GM18519 (cell line): ENCODE results near the gene CD58.
"Not testable (repeated sequence)": the region's sequence is repeated elsewhere in the genome, so short reads cannot be mapped to it uniquely, and the experiment has no call there.

Experiments
- ATAC-seq: cut with Tn5 transposase; IDR thresholded peaks from one replicate; pipeline ENCODE4 v1.9.1; 2021; ENCODE audit warnings: mild to moderate bottlenecking, moderate library complexity; ENCODE audit not compliant: unreplicated experiment, low FRiP score

Gene CD58

DNA sequence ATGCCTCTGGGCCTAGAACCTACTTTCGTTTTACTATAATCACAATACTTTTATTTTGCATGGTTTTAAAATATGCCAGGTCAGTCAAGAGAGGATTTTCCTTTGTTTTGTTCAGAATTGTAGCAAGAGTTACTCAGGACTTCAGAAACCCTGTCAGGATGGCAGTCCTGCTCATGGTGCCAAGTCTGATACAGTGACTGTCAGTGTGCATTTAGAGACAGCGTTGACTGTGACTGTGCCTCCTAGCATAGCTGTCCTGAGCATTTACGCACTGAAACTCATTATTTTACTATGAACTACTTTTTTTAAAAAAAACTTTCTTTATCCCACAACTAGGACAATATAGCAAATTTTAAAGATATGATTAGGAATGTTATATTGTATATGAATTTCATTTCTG is 23.2 kb upstream of the CD58 start:
- ATAC-seq, result not testable (repeated sequence)

DNA sequence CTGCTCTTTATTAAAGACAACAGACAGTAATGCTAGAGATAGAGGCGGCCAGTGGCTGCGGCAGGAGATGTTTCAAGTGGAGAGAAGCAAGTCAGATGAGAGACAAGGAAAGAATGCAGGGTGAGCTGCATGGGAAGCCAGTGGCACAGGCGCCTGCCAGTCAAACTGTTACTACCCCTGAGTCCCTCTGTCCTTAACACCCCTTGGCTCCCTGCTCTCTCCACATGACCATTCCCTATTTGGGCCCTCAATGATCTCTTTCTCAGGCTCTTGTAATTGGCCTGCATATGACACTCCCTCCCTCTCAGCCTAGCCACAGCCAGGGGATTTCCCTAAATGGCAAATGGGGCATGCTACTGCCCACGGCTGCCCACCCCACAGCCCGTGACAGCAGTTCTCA is 22.6 kb upstream of the CD58 start:
- ATAC-seq, result not testable (repeated sequence)

DNA sequence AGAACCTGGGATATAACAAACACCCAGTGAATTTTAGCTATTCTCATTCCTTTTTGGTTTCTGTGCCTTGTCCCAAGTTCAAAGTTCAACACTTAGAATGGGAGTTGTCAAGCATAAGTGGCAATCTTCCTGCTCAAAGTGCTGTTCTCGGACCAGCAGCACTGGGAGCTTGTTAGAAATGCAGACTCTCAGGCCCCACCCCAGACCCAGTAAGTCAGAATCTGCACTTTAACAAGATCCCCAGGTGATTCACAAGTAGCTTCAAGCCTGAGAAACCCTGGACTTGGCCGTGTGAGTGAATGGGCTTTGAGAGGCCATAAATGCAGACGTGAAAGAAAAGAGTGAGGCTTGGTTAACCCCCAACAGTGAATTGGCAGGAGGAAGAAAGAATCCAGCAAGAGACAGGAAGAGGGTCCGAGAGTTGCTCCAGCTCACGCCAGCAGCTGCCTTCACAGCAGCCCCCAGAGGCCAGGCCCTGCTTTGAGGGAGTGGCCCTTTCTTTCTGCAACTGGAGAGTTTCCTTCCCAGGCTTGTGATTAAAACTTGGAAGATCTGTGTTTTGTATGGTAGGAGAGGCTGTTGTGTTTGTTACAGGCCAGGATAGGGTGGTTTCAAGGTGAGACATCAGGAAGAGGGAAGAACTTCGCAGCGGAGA is 21.3 kb upstream of the CD58 start:
- ATAC-seq, result not testable (repeated sequence)

DNA sequence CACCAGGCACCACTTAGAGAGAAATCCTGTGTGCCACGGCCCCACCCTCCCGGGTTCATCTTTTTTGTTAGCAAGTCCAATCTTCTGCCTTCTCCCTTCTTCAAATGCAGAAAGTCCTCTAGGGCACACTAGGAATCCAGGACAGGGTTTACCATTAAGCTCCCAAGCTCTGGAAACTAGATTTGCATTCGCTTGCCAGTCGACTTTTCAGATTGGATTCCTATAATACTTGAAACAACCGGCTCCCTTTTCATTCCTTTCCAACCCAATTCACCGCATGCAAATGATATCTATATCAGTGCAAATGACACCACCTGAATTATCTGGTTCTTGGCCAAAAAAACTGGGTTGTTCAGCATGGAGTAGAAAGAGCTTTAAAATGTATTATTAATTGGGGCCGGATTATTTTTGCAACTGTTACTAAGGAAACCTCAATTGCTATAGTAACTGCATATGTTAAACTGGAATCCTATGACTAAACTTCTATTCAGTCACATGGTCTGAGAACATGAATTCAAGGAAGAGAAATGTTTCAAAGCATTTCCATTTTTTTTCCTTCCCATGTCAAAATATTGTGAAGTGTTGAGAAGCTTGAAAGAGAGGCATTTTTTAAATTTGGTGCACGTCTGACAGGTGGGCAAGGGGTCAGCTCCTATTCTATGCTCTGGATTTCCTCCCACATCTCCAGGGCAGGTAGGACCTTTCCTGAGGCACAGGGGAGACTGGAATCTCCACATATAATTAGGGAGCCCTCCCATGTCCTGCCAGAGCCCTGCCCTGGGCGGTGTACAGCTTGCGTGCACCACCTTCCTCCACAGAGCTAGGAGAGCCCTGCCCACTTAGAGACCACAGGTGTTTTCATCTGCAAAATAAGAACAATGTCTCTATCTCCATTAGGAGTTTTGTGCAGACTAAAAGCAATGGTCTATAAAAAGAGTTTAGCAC is 20.5 kb upstream of the CD58 start:
- not testable (repeated sequence) for ATAC-seq

DNA sequence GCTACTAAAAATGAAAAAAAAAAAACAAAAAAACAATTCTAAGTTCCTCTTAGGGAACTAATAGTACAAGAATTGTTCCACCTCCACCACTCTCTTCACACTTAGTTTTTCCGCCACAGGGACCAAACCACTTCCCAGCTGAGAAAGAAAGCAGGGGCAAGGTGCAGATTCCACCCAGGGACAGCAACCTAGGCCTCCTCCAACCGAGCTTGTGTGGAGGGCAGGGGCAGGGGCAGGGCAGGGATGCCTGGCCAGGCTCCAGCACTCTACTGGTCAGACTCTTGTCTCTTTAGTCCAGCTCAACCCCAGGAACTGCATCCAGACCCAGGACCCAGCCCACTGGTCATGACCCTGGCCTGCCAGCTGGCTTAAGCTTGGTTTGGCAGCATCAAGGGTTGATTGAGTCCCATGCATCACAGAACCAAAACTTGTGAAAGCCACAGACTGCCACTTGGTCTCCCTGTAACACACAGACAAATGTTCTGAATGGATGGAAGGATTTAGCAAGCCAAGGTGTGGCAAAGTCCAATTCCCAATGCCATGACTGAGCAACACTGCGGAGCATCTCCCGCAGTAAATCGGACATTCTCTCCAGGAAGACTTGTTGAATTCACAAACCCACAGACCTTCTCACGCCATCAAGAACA is 19.7 kb upstream of the CD58 start:
- not testable (repeated sequence) for ATAC-seq

DNA sequence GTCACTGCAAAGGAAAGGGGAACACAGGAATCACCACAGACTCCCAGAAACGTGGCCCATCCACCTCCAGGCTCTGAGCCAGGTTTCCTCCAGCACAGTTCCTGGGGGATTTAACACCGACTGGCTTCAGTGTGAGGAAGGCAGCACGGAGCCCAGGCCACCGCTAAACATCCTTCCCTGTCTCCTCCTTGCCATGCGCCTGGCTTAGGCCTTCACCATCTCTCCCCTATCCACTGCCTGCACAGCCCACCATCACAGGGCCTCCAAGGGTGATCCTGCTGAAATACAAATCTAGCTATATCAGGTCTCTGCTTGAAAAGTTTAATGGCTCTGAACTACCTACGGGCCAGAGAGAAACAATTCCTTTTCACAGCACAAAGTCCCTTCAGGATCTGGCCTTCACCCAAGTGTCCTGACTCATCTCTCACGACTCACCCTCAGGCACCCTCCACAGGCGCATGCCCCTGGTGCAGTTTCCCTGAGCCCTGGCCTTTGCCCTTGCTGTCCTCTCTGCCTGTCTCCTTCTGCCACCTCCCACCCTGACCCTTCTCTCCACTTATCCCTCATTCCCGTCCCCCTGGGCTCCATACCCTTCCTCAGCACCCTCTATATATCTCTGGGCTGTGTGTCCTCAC is 18.4 kb upstream of the CD58 start:
- not testable (repeated sequence) for ATAC-seq

DNA sequence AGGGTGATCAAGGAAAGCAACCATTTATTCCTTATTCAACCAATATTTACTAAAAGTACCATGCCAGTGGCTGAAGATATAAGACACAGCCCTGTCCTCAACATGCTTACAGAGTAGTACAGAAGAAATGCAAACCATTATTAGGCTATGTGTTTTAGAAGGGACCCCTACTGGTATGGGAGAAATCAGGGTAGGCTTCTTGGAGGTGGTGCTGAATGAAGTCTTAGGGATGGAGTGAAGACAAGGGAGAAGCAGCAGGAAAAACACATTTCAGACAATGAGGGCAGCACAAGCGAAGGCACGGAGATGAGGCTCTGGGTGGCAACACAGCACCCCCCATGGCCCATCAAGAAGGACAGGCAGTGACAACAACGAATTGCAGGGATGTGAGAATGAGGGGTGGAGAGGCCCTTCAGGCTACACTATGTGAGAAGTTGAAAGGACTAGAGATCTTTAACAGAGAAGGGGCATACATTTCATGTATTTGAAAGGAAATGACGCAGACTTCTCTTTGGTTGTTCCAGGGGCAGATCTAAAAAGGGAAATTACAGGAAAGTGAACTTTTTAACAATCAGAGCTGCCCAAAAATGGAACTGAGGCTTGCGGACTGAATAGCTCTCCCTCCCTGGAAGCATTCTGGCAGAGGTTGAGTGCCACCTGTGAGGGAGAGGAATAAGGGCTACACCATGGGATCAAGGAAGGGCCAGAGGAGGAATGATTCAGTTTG is 16.8 kb upstream of the CD58 start:
- ATAC-seq, result no peak

DNA sequence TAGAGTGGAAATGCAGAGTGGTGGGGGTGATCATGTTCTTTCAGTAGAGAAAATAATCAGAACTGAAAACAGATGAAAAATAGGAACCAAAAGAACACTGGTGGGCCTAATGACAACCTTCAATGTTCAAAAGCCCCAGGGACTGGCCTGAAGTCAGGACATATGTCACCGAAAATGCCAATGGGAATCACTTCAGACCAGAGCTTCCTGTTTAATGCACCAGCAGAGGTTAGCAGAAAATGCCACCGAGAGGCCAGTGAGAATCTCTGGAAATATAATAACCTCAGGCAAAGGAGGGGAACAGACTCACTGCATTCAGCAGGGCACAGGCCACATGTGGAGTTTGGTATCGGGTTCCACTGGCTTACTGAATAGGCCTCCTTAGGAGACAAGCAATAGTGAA is 15.9 kb upstream of the CD58 start:
- ATAC-seq, result no peak

DNA sequence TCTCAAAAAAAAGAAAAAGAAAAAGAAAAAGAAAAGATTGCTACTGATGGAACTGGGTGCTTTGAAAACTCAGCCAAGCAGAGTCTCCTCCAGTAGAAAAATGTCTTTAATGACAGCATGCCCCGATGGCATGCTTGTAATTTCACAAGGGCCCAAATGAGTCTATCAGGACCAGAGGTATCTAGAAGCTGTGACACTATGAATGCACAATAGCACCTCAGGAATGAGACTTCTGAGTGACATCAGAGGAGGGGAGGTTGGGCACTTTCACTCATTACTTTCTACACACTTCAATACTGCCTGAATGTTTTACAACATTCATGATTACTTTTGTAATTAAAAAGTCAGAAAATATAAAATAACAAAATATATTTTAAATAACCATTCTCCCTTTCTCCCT is 15.1 kb upstream of the CD58 start:
- no peak for ATAC-seq

DNA sequence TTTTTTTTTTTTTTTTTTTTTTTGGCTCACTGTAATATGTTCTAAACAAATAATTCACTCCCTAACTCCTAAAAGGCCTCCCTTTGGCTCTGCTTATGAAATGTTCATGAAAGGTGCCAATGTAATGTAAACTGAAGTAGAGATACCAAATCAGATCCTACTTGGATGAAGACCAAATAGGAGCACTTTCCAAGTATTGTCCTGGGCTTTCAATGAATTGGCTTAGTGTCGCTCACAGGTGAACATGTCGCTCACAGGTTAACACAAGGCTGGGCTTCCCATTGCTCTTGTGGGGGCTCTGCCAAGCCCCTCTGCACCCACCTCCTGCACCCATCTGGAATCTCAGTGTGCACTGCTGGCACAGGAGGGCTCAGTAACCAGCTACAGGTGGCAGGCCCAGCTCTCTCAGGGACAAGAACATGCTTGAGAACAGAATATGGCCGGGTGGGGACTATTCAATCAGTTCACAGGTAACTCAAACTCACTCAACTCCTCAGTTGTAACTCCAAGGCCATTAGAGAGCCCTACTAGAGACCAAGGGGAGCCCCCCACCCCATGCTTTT is 10.6 kb upstream of the CD58 start:
- no peak for ATAC-seq

DNA sequence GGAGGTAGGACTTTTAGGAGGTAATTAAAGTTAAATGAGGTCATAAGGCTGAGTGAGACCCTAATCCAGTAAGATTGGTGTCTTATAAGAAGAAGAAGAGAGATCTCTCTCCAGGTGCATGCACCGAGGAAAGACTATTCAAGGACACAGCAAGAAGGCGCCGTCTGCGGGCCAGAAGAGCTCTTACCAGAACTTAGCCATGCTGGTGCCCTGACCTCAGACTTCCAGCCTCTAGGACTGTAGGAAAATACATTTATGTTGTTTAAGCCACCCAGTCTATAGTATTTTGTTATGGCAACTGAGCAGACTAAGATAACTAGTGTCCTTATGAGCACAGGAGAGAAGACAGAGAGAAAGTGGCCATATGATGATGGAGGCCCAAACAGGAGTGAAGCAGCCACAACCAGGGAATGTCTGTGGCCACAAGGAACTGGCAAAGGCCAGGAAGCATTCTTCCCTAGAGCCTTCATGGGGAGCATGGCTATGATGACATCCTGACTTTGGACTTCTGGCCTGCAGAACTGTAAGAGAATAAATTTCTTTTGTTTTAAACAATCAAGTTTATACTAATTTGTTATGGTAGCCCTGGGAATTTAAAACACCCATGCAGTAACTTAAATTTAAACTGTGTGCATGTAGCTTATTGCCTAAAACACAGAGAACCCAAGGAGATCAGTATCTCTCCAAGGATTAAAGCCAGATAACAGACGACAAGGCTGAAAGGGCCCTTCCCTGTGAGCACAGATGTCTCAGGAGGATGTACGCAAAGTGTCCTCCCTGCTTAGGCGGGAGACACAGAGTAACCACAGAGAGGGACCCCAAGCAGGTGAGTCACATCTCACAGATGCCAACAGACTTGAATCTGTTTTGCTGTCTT is 9.9 kb upstream of the CD58 start:
- ATAC-seq, result no peak

DNA sequence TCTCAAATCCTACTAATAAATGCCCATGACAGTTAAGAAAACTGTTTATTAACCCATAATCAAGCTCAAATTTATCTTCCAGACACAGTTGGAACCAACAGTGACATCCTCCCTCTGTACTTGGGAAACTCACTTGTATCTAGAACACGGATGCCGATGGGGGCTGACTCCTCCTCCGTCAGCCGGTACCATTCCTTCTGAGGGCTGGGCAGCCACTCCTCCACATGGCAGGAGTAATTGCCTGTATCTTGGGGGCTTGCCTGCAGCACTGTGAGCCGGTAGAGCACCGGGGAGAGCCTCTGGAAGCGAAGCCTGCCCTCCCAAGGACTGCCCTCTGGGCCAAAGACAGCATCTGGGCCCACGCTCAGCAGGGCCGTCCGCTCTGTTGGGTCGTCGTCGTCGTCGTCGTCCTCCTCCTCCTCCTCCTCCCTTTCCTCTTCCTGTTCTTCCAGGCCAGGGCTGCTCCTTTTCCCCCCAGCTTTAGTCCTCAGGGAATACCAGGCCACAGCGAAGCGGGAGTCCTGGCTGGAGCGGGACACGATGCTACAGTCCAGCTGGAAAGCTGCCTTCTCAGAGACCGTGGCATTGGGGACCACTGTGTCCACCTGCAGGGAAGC is 8.5 kb upstream of the CD58 start:
- no peak for ATAC-seq

DNA sequence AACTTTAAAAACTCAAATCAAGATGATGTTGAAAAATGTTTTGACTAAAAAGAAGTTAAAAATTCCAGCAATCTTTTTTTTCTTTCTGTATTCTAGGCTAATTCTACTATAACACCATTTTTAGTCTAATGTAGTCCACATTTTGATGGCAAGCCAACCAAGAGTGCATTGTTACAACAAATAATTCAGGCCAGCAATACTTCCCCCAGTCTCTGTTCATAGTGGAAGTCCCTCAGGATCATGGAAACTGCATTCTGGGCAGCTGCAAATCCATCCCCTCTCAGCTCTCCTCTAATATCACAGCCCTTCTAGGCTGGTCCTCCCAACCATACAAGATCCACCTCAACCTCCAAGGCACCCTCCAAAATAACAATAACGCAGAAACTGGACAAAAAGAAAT is 7.8 kb upstream of the CD58 start:
- ATAC-seq, result no peak

DNA sequence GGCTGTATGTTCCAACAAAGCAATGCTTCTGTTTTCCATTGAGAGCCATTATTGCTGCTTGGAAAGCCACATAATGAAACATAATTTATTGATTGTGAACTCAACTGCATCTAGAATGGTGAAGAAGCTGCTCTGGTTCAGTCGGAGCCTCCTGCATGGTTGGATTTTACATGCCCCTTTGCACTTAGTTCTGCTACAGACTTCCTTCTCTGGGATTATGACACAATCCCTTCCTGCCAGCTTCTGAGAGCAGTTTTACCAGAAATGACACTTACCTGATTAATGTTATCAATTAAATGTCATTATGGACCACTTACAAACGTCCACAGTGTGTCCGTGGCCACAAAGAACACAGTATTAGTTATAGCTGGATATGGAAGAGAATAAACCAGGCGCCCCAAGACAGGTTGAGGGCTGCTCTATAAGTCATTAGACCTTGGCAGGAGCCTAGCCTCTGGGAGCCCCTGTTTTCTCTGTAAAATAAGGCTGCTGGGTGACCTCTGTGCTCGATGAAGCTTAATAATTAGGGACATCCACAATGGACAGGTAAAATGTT is 7.0 kb upstream of the CD58 start:
- ATAC-seq, result no peak

DNA sequence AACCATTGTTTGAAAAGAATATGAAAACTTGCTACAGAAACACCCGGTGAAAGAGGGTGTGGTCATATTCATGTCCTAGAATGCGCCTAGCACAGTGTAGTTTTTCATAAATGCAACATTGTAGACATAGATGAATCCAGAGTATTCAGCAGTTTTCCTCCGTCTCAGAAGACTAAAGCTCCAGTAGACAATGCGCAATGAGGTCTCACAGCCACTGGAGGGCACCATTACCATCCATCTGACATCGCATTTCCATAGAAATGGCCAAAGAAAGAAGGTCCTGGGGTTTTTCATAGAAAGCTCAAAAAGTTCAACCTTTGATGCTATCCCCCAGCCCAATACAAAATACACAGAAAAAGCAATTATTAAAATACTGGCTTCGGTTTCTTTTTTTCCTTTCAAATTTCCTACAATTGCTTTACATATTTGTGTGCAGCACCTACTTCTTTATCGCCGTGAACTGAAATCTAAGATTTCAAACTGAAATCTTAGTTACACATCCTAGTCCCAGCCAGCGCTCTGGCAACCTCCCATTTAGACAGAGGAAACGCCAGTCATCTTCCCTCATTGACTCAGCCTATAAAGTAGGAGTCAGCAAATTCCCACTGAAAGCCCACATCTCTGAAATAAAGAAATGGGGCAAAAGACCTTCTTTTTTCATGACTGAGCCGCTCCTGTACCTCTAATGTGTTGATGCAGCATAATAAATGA is 3.9 kb upstream of the CD58 start:
- ATAC-seq, result no peak

DNA sequence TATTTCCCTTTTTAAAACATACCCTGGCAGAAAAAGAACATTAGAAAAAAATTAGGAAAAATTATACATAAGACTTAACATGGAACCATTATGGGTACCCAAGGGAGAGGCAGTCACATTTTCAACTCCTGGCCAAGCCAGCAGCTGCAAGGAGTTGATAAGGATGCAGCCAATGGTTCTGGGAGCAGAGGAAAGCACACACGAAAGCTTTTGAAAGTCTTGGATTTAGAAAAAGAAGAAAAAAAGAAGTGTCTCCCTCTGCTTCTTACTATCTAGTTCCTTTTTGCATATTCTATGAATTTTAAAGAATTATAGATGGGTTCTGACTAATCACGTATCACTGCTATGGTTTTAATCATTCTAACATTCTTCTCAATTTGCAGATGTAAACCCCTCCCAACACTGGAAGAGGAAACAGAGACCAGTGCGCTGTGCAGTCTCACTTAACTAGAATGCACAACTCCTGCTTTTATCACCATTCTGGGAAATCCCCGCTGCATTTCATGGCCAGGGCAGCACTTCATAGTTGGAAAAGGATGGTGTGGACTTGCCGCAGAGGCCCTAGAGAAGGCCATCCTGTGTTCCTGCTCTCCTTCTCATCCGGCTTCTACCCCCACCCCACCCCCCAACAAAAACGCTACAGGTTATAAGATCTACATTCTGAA is 2.7 kb upstream of the CD58 start:
- no peak for ATAC-seq

DNA sequence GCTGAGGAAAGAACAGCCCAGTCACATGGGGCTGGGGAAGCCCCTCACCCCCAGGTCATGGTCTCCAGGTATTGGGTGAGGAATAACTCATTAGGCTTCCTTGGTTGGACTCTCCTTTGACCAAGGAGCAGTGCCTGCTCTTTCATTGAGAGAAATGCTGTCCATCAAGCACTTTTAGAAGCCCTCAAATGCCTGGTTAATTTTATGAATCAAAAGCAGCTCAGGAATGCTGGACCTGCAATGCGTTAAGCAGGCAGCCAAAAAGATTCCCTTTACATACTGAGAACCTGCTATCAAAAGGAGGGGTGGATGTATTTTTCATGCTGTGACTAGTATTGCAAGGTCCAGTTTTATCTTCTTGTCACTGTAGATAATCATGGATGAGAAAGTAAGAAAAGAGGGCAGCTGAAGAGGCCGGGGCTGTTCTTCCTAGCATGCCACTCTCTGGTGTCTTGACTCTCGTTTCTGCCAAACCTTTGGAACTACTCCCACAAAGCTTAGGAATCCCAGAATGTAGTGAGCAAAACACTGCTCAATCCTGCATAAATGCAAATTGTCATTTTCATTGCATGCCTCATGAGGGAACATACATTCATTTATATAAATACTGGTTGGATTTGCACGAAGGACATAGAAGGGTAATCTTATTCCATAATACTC is 2.1 kb upstream of the CD58 start:
- no peak for ATAC-seq
